ENCODE results near the gene SLCO3A1. TPM values are rescaled to one million over a fixed set of nuclear protein-coding genes. Genes with fewer than 3 reads are reported as not detected.
A peak's percentile ranks its signal among the peaks of the same experiment; 100 is the strongest.

SLCO3A1 gene
- total and polyA plus RNA-seq, 2 donors (not counting 1 experiment from before 2014, with no cell fraction given) = 8.1 to 16.8 TPM

DNA sequence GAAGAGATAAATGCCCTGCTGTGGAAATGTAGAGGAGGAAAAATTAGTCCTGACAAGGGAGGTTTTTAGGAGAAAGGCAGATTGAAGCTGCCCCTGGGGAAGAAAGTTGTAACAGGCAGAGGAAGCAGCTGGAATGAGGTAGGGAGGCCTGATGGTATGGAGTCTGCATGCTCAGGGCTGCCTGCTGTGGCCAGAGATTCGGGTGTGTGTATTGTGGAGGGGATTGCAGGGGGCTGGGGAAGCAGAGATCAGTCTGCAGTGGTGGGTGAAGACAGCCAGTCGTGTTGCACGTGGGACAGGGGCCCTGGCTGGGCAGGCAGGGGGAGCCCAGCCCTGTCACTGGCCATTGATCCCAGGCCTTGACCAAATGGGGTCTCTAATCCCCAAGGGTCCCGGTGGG, 96.5 kb downstream of the SLCO3A1 start:
- TF ChIP-seq CTCF (conservative IDR thresholded peaks at IDR 0.05 in 1 of 2, IDR thresholded peaks at IDR 0.05 in 1 of 2; ENCODE audit: low read depth in 1 of 2, low read length in 2 of 2) (no peak), EZH2 (IDR thresholded peaks at IDR 0.05; ENCODE audit: low read length, missing control alignments) (no peak)
- no peak overlapping the region for H3K9ac ChIP-seq (ENCODE audit: insufficient read depth, low read length)
- H3K79me2 ChIP-seq (ENCODE audit: control insufficient read depth, insufficient read depth, low read length) = no peaks in the 10 kb centered on the region
- H3K4me1 ChIP-seq (ENCODE audit: control insufficient read depth, extremely low read depth, insufficient read depth, low read length) = peaks cover 17% of the 10 kb centered on the region
- no peak overlapping the region for H3K4me3 ChIP-seq (replicated peaks in 1 of 4; ENCODE audit: control extremely low read depth in 1 of 4, insufficient read depth in 1 of 4, low read depth in 3 of 4, low read length in 4 of 4)
- H3K36me3 ChIP-seq (ENCODE audit: control insufficient read depth, insufficient read depth, low read length) = no peaks in the 10 kb centered on the region
- H4K20me1 ChIP-seq (ENCODE audit: control insufficient read depth, extremely low read depth, insufficient read depth, low read length) = no peaks in the 10 kb centered on the region
- no peak overlapping the region for H2AFZ ChIP-seq (ENCODE audit: low read length)
- H3K27ac ChIP-seq (ENCODE audit: insufficient read depth, low read length) = no peak overlapping the region
- no peak for DNase-seq (ENCODE audit: low read depth in 2 of 2)
- no peaks in the 10 kb centered on the region for H3K9me3 ChIP-seq (ENCODE audit: control insufficient read depth, insufficient read depth, low read depth, low read length)
- H3K27me3 ChIP-seq (ENCODE audit: control insufficient read depth, insufficient read depth, low read length) = no peaks in the 10 kb centered on the region
- no peak overlapping the region for H3K4me2 ChIP-seq (ENCODE audit: extremely low read depth, insufficient read depth, low read length)

GRCh38 chr15:91950631-91951329, 97.3 kb downstream of the SLCO3A1 start:
- Histone ChIP-seq H3K4me2 (ENCODE audit: extremely low read depth, insufficient read depth, low read length) (no peak overlapping the region), H2AFZ (ENCODE audit: low read length) (no peak overlapping the region), H3K79me2 (ENCODE audit: control insufficient read depth, insufficient read depth, low read length) (no peaks in the 10 kb centered on the region), H3K9ac (ENCODE audit: insufficient read depth, low read length) (no peak overlapping the region), H3K4me1 (ENCODE audit: control insufficient read depth, extremely low read depth, insufficient read depth, low read length) (peaks cover 17% of the 10 kb centered on the region), H3K27ac (ENCODE audit: insufficient read depth, low read length) (no peak overlapping the region), H3K36me3 (ENCODE audit: control insufficient read depth, insufficient read depth, low read length) (no peaks in the 10 kb centered on the region), H4K20me1 (ENCODE audit: control insufficient read depth, extremely low read depth, insufficient read depth, low read length) (no peaks in the 10 kb centered on the region), H3K4me3 (replicated peaks in 1 of 4; ENCODE audit: control extremely low read depth in 1 of 4, insufficient read depth in 1 of 4, low read depth in 3 of 4, low read length in 4 of 4) (no peak overlapping the region), H3K9me3 (ENCODE audit: control insufficient read depth, insufficient read depth, low read depth, low read length) (no peaks in the 10 kb centered on the region), H3K27me3 (ENCODE audit: control insufficient read depth, insufficient read depth, low read length) (no peaks in the 10 kb centered on the region)
- peak; percentile 38 to 84 for DNase-seq (ENCODE audit: low read depth in 2 of 2)
- TF ChIP-seq EZH2 (IDR thresholded peaks at IDR 0.05; ENCODE audit: low read length, missing control alignments) (no peak), CTCF (conservative IDR thresholded peaks at IDR 0.05 in 1 of 2, IDR thresholded peaks at IDR 0.05 in 1 of 2; ENCODE audit: low read depth in 1 of 2, low read length in 2 of 2) (peak in 1 of 2 donors; percentile 9)

GRCh38 chr15:91952216-91952615, 98.7 kb downstream of the SLCO3A1 start:
- H3K4me3 ChIP-seq (replicated peaks in 1 of 4; ENCODE audit: control extremely low read depth in 1 of 4, insufficient read depth in 1 of 4, low read depth in 3 of 4, low read length in 4 of 4) = no peak overlapping the region
- no peak overlapping the region for H3K9ac ChIP-seq (ENCODE audit: insufficient read depth, low read length)
- no peak overlapping the region for H3K4me2 ChIP-seq (ENCODE audit: extremely low read depth, insufficient read depth, low read length)
- no peaks in the 10 kb centered on the region for H3K79me2 ChIP-seq (ENCODE audit: control insufficient read depth, insufficient read depth, low read length)
- peaks cover 12% of the 10 kb centered on the region for H3K4me1 ChIP-seq (ENCODE audit: control insufficient read depth, extremely low read depth, insufficient read depth, low read length)
- no peaks in the 10 kb centered on the region for H3K36me3 ChIP-seq (ENCODE audit: control insufficient read depth, insufficient read depth, low read length)
- no peak for DNase-seq (ENCODE audit: low read depth in 2 of 2)
- no peak overlapping the region for H3K27ac ChIP-seq (ENCODE audit: insufficient read depth, low read length)
- H3K9me3 ChIP-seq (ENCODE audit: control insufficient read depth, insufficient read depth, low read depth, low read length) = no peaks in the 10 kb centered on the region
- H2AFZ ChIP-seq (ENCODE audit: low read length) = no peak overlapping the region
- H4K20me1 ChIP-seq (ENCODE audit: control insufficient read depth, extremely low read depth, insufficient read depth, low read length) = no peaks in the 10 kb centered on the region
- no peaks in the 10 kb centered on the region for H3K27me3 ChIP-seq (ENCODE audit: control insufficient read depth, insufficient read depth, low read length)
- TF ChIP-seq CTCF (conservative IDR thresholded peaks at IDR 0.05 in 1 of 2, IDR thresholded peaks at IDR 0.05 in 1 of 2; ENCODE audit: low read depth in 1 of 2, low read length in 2 of 2) (no peak), EZH2 (IDR thresholded peaks at IDR 0.05; ENCODE audit: low read length, missing control alignments) (no peak)
